ENCODE data around the gene HSDL1. TPM values are rescaled to one million over a fixed set of nuclear protein-coding genes. Genes with fewer than 3 reads are reported as not detected.
A peak's percentile ranks its signal among the peaks of the same experiment; 100 is the strongest.

The HSDL1 gene
- total RNA-seq, 1 donor from 2014 or later: 23.3 TPM

- TF ChIP-seq CTCF (conservative IDR thresholded peaks at IDR 0.05; ENCODE audit: low read depth, low read length): no peak
- DNase-seq (ENCODE audit: low read depth): no peak
- no peak overlapping the region for H3K4me3 ChIP-seq (ENCODE audit: low read depth, low read length)
These were observed 57.4 kb downstream of the HSDL1 start for GRCh38 chr16:84087466-84088151.

GRCh38 chr16:84087001-84087400, 58.0 kb downstream of the HSDL1 start:
- no peak overlapping the region for H3K4me3 ChIP-seq (ENCODE audit: low read depth, low read length)
- DNase-seq (ENCODE audit: low read depth): no peak
- no peak for TF ChIP-seq CTCF (conservative IDR thresholded peaks at IDR 0.05; ENCODE audit: low read depth, low read length)

GRCh38 chr16:84086341-84086740, 58.6 kb downstream of the HSDL1 start:
- TF ChIP-seq CTCF (conservative IDR thresholded peaks at IDR 0.05; ENCODE audit: low read depth, low read length): no peak
- H3K4me3 ChIP-seq (ENCODE audit: low read depth, low read length): no peak overlapping the region
- no peak for DNase-seq (ENCODE audit: low read depth)

GRCh38 chr16:84085773-84086172, 59.2 kb downstream of the HSDL1 start:
- TF ChIP-seq CTCF (conservative IDR thresholded peaks at IDR 0.05; ENCODE audit: low read depth, low read length): no peak
- DNase-seq (ENCODE audit: low read depth): no peak
- H3K4me3 ChIP-seq (ENCODE audit: low read depth, low read length): no peak overlapping the region

- no peak for TF ChIP-seq CTCF (conservative IDR thresholded peaks at IDR 0.05; ENCODE audit: low read depth, low read length)
- H3K4me3 ChIP-seq (ENCODE audit: low read depth, low read length): no peak overlapping the region
- DNase-seq (ENCODE audit: low read depth): no peak
These were observed 59.7 kb downstream of the HSDL1 start for GRCh38 chr16:84085271-84085667.

GRCh38 chr16:84084570-84085270, 60.3 kb downstream of the HSDL1 start:
- H3K4me3 ChIP-seq (ENCODE audit: low read depth, low read length): no peak overlapping the region
- peak; percentile 92 for TF ChIP-seq CTCF (conservative IDR thresholded peaks at IDR 0.05; ENCODE audit: low read depth, low read length)
- no peak for DNase-seq (ENCODE audit: low read depth)
